ENCODE measurements around the gene IL21R. TPM values are rescaled to one million over a fixed set of nuclear protein-coding genes. Genes with fewer than 3 reads are reported as not detected.

Gene IL21R
- total RNA-seq, 1 donor from 2014 or later, result 167 TPM

- Mint-ChIP-seq H3K4me1 (peaks cover 71% of the 10 kb centered on the region), H3K27ac (peak overlapping the region; percentile 96), H3K9me3 (no peaks in the 10 kb centered on the region), H3K27me3 (no peaks in the 10 kb centered on the region), H3K36me3 (ENCODE audit: low read depth) (peaks cover 19% of the 10 kb centered on the region), H3K4me3 (peak overlapping the region; percentile 70)
- CTCF ChIA-PET, result interaction anchor here (0.7 to 11.2 kb wide), 27 partner anchors 8 to 214 kb away, joined by 3 to 98 read pairs (median 5); partner anchors contain the start of gene IL21R
- no peak for TF ChIP-seq CTCF (IDR thresholded peaks at IDR 0.05)
- ATAC-seq (ENCODE audit: low read depth) (no peak), DNase-seq (no peak)
- POLR2A ChIA-PET, result interaction anchor here (0.6 to 28.2 kb wide), 29 partner anchors 11 to 258 kb away, joined by 3 to 1103 read pairs (median 7); partner anchors contain the start of genes GTF3C1, IL21R, KATNIP and KDM8
- intact Hi-C loops (cut with micrococcal nuclease), result loop anchor here (1.0 to 10.0 kb wide), 6 partner anchors 89 to 1534 kb away; partner anchors contain the start of gene KDM8
Measured at GRCh38 chr16:27368358-27368722, 33.6 kb upstream of the IL21R start.

- peaks cover 4% of the 10 kb centered on the region for H3K36me3 Mint-ChIP-seq (ENCODE audit: low read depth)
- ChIA-PET CTCF (interaction anchor here (3.0 to 11.2 kb wide), 3 partner anchors 34 to 191 kb away, joined by 37 to 98 read pairs (median 53); partner anchors contain the start of gene IL21R), POLR2A (interaction anchor here (4.0 to 28.2 kb wide), 4 partner anchors 9 to 81 kb away, joined by 27 to 1103 read pairs (median 86); partner anchors contain the start of gene IL21R)
- peaks cover 59% of the 10 kb centered on the region for H3K4me1 Mint-ChIP-seq
- intact Hi-C loops (cut with micrococcal nuclease), result loop anchor here (10.0 kb wide), 1 partner anchor 1535 kb away; no protein-coding TSS in a partner anchor
- DNase-seq, result no peak
- H3K27ac Mint-ChIP-seq, result peak overlapping the region; percentile 70
- no peak for ATAC-seq (ENCODE audit: low read depth)
- H3K9me3 Mint-ChIP-seq, result no peaks in the 10 kb centered on the region
- no peak for TF ChIP-seq CTCF (IDR thresholded peaks at IDR 0.05)
- H3K4me3 Mint-ChIP-seq, result no peak overlapping the region
- no peaks in the 10 kb centered on the region for H3K27me3 Mint-ChIP-seq
Measured at GRCh38 chr16:27369806-27370205, 32.2 kb upstream of the IL21R start.

GRCh38 chr16:27370318-27370717 lies 31.7 kb upstream of the IL21R start:
- H3K4me3 Mint-ChIP-seq, result no peak overlapping the region
- TF ChIP-seq CTCF (IDR thresholded peaks at IDR 0.05), result no peak
- no peaks in the 10 kb centered on the region for H3K27me3 Mint-ChIP-seq
- no peak for ATAC-seq (ENCODE audit: low read depth)
- POLR2A ChIA-PET, result interaction anchor here (5.8 to 28.2 kb wide), 2 partner anchors 9 to 32 kb away, joined by 81 to 1103 read pairs; partner anchors contain the start of gene IL21R
- intact Hi-C loops (cut with micrococcal nuclease), result no loop called here
- CTCF ChIA-PET, result interaction anchor here (5.3 to 11.2 kb wide), 2 partner anchors 34 to 135 kb away, joined by 53 to 98 read pairs; partner anchors contain the start of gene IL21R
- no peaks in the 10 kb centered on the region for H3K9me3 Mint-ChIP-seq
- H3K4me1 Mint-ChIP-seq, result peaks cover 55% of the 10 kb centered on the region
- no peak for DNase-seq
- H3K36me3 Mint-ChIP-seq (ENCODE audit: low read depth), result peaks cover under 1% of the 10 kb centered on the region
- peak overlapping the region; percentile 70 for H3K27ac Mint-ChIP-seq

- POLR2A ChIA-PET, result interaction anchor here (0.8 to 28.2 kb wide), 6 partner anchors 16 to 169 kb away, joined by 3 to 1103 read pairs (median 14); partner anchors contain the start of genes IL21R and KDM8
Measured at GRCh38 chr16:27373312-27373711, 28.7 kb upstream of the IL21R start.

More at GRCh38 chr16:27373312-27373711, 28.7 kb upstream of the IL21R start:
- no peak overlapping the region for H3K27ac Mint-ChIP-seq
- peaks cover 52% of the 10 kb centered on the region for H3K4me1 Mint-ChIP-seq
- no peaks in the 10 kb centered on the region for H3K36me3 Mint-ChIP-seq (ENCODE audit: low read depth)
- no peak for TF ChIP-seq CTCF (IDR thresholded peaks at IDR 0.05)
- CTCF ChIA-PET, result interaction anchor here (0.7 to 11.2 kb wide), 4 partner anchors 26 to 142 kb away, joined by 3 to 98 read pairs (median 3); no protein-coding TSS in a partner anchor
- H3K9me3 Mint-ChIP-seq, result no peaks in the 10 kb centered on the region
- H3K4me3 Mint-ChIP-seq, result no peak overlapping the region
- intact Hi-C loops (cut with micrococcal nuclease), result no loop called here
- ATAC-seq (ENCODE audit: low read depth) (no peak), DNase-seq (no peak)
- no peaks in the 10 kb centered on the region for H3K27me3 Mint-ChIP-seq
